Frontal cortex (tissue), 4 donors: ENCODE data around the gene CD244. TPM values are rescaled to one million over a fixed set of nuclear protein-coding genes. Genes with fewer than 3 reads are reported as not detected.

ENCODE experiments used
- DNase-seq, 2 donors: peaks; one replicate each; pipeline ENCODE4 v3.0.0; 2012; ENCODE audit warnings: low spot score in 2 of 2
- FAIRE-seq: peaks from 2 replicates; lab custom pipeline; 2012; peaks lifted over from hg19 to GRCh38; lab: Jason Lieb, UNC
- total RNA-seq: library from RNA; depleted of rRNA; stranded (reverse); fragments of >200 nt; gene quantifications from one replicate; pipeline ENCODE4 v1.2.3, GENCODE V29; 2014
- donor health status: control.
- donor health status: control.
- donor health status: control.

CD244 gene
- total RNA-seq, 1 donor from 2014 or later: not detected

DNA sequence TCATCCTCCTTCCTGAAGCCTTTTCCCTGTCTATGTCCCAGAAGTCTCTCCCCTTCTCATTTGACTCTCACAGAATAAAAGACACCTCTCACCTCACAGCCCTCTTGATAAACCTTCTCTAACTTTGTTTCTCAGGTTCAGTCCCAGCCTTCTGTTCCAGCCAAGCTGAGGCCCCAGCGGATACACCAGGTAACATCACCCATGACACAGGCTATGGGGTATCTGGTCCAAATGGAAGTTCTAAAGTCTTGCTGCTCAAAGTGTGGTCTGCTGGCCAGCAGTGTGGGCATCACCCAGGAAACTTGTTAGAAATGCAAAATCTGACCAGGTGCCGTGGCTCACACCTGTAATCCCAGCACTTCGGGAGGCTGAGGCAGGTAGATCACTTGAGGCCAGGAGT lies 43.5 kb downstream of the CD244 start:
- FAIRE-seq (no peak), DNase-seq (no peak)

DNA sequence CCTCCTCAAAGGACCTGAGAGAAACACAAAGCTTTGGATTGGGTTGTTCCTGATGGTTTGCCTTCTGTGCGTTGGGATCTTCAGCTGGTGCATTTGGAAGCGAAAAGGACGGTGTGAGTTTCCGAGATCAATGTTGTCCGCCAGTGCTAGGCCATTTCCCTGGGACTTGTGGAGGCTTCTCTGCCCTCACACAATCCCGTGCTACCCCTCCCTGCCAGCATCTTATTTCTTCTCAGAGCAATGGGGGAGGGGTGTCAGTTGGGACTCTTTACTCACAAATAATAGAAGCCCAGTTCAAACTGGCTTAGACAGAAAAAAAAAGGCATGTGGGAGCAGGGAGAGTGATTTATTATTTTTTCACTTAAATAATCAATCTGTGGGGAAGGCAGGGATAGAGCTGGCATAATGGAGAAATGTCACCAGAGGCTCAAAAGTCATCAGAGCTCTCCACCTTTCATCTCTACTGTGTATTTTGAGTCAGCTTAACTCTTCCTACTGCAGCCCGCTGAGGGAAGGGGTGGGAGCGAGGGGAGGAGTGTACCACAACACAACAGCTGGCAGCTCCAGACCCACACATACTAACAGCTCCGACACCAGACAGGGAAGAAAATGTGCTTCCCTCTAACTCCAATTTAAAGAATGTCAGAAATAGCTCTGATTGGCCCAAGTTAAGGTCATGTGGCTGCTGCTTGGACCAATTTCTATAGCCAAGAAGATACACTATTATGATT lies 44.3 kb downstream of the CD244 start:
- no peak for FAIRE-seq

DNA sequence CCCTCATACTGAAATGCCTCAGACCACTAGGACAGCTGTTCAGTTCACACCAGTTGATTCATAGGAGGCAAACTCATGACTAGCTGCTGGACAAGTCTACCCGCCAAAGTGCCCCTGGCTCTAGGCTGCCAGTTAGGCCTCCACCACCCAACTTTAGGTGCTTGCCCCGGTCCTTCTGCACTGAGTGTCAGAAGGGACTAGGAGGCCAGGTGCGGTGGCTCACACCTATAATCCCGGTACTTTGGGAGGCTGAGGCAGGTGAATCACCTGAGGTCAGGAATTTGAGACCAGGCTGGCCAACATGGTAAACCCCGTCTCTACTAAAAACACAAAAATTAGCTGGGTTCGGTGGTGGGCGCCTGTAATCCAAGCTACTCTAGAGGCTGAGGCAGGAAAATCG lies 47.8 kb downstream of the CD244 start:
- DNase-seq (no peak), FAIRE-seq (no peak)

More for the DNA sequence above, 44.3 kb downstream of the CD244 start:
- DNase-seq: no peak

- FAIRE-seq: no peak
- DNase-seq: no peak
Observed at GRCh38 chr1:160814316-160814715, 48.4 kb downstream of the CD244 start.

DNA sequence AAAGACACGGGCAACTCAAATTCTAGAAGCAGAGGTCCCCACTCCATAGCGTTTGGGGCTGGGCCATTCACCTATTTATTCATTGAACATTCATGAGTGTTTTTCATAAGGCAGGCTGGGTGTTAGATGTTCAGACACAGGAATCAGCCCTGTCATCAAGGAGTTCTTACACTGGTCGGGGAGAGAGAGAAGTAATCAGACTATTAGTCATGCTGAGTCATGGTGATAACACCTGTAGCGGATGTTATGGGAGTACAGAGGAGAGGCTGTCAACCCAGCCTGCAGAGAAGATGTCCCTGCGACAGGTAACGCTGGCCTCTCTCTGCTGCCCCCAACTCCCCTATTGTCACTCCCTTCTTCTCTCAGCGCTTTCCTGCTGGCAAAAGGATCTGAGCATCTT lies 49.5 kb downstream of the CD244 start:
- FAIRE-seq: no peak
- no peak for DNase-seq

DNA sequence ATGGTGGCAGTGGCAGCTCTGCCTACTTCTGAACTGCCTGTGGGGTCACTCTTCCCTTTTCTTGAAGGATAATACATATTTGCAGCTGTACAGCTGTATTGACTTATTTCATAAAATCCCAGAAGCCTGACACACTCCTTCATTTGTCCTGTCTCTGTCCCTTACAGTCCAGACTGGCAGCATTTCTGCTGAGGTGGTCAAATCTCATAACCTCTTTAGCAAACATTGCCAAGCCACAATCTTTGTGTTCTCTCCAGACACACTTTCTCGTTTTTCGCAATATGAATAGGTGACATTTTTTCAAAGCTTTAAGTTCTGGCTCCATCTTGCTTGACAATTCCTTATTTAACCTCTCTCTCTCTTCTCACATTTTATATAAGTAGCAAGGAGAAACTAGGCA lies 51.5 kb downstream of the CD244 start:
- FAIRE-seq (no peak), DNase-seq (no peak)

GRCh38 chr1:160810486-160810885 lies 52.2 kb downstream of the CD244 start:
- FAIRE-seq (no peak), DNase-seq (no peak)

GRCh38 chr1:160808289-160808688 lies 54.4 kb downstream of the CD244 start:
- DNase-seq (no peak), FAIRE-seq (no peak)

- FAIRE-seq (no peak), DNase-seq (no peak)
Observed at GRCh38 chr1:160807738-160808137, 54.9 kb downstream of the CD244 start.

DNA sequence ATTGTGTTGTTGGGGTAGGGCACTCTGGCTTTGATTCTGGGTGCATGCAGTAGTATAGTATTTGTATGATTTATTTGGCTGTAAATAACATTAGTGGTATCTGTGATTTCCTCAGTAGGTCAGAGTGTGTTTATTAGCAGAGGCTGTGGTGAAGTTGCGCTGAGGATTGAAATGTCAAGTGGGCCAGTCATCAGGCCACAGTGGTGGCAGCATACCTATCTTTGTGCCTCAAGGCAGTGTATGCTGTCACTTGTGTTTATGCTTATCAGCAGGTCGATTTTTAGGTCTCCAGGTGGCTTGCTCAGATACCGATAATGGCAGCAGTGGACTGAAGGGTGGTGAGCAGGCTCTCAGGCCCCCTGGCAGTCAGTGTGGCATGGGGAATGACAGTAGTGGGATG lies 55.4 kb downstream of the CD244 start:
- DNase-seq: no peak
- FAIRE-seq: no peak

GRCh38 chr1:160806784-160807183 lies 55.9 kb downstream of the CD244 start:
- no peak for FAIRE-seq

DNA sequence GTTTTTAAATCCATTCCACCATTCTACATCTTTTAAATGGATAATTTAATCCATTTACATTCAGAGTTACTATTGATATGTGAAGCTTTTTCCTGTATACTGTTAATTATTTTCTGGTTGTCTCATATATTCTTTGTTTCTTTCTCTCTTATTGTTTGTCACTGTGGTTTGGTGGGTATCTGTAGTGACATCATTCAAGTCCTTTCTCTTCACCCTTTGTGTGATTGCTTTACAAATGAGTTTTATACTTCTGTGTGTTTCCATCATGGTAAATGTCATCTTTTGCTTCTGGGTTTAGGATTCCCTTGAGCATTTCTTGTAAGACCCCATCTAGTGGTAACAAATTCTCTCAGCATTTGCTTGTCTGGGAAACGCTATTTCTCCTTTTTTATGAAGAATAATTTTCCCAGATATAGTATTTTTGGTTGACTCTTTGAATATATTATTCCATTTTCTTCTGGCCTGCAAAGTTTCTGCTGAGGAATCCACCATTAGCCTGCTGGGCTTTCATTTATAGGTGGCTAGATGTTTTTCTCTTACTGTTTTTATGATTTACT lies 56.5 kb downstream of the CD244 start:
- DNase-seq (no peak), FAIRE-seq (no peak)

More at GRCh38 chr1:160806784-160807183, 55.9 kb downstream of the CD244 start:
- no peak for DNase-seq

GRCh38 chr1:160801836-160802580 lies 60.7 kb downstream of the CD244 start:
- FAIRE-seq (no peak), DNase-seq (no peak)

DNA sequence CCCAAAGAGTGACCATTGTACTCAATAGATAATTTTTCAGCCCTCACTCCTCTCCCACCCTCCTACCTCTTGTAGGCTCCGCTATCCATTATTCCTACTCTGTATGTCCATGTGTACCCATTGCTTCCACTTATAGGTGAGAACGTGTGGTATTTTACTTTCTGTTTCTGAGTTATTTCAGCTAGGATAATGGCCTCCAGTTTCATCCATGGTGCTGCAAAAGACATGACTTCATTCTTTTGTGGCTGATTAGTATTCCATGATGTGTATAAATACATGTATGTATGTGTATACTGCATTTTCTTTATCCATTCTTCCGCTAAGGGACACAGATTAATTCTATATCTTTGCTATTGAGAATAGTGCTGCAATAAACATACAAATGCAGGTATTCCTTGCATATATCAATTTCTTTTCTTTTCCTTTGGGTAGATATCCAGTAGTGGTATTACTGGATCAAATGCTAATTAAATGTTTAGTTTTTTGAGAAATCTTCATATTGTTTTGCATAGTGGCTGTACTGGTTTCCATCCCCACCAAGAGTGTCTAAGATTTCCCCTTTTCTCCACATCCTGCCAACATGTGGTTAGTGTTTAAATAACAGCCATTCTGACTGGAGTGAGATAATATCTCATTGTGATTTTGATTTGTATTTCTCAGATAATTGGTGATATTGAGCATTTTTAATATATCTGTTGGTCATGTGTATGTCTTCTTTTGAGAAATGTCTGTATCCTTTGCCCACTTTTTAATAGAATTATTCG lies 61.9 kb downstream of the CD244 start:
- no peak for DNase-seq
- no peak for FAIRE-seq

DNA sequence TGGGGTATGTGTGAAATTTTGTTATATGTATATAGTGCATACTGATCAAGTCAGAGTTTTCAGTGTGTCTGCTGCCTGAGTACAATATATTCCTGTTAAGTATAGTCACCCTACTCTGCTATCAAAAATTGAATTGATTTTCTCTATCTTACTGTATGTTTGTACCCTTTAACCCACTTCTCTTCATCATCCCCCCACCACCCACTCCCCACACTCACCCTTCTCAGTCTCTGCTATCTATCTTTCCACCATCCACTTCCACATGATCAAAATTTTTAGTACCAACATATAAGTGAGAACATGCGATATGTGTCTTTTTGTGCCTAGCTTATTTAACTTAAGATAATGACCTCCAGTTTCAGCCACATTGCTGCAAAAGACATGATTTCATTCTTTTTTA lies 62.5 kb downstream of the CD244 start:
- FAIRE-seq: no peak

DNA sequence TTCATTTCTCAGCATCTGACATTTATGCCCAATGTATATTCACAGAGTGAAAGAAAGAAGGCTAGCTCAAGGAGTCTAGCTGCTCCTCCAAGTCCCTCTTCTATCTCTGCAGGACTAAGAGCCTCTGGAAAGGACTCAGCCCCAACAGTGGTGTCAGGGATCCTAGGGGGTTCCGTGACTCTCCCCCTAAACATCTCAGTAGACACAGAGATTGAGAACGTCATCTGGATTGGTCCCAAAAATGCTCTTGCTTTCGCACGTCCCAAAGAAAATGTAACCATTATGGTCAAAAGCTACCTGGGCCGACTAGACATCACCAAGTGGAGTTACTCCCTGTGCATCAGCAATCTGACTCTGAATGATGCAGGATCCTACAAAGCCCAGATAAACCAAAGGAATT lies 63.0 kb downstream of the CD244 start:
- FAIRE-seq (no peak), DNase-seq (no peak)

More for the DNA sequence above, 62.5 kb downstream of the CD244 start:
- no peak for DNase-seq

- FAIRE-seq: no peak
- no peak for DNase-seq
Observed at GRCh38 chr1:160798439-160798838, 64.2 kb downstream of the CD244 start.

- DNase-seq: no peak
- no peak for FAIRE-seq
Observed at GRCh38 chr1:160797861-160798273, 64.8 kb downstream of the CD244 start.

DNA sequence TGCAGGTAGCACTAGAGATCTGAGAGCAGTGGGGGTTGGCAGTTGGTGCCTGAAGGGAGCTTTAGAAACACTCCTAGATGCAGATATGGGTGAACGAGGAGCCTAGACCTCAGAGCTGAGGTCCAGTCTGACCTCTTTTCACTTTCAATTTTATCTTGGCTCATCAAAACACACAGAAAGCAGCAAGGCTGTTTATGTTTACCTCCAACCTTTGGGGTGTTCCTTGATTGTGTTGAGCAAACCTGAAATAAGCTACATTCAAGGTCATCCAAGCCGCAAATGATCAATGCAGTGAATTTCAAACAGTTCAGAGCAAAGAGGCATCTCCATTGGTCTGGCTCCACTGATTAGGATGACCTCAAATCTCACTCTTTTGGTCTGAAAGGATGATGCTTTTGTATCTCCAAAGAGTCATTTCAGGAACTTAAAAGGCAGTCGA lies 65.4 kb downstream of the CD244 start:
- DNase-seq (no peak), FAIRE-seq (no peak)

GRCh38 chr1:160795951-160796383 lies 66.7 kb downstream of the CD244 start, which contains the start of gene LY9:
Gene LY9 (plus strand): TSS chr1:160796174. CDS start chr1:160796188, 14 bp downstream.
- no peak for FAIRE-seq
- no peak for DNase-seq
